HEK293 (cell line): ENCODE results near the gene COBL.

Experiments
- FEZF1 ChIP-seq: fragments of 450-650 bp; formaldehyde crosslinking; IDR thresholded peaks from 2 replicates; pipeline ENCODE4 v1.5.1; 2016; ENCODE audit warnings: missing biosample characterization, missing genetic modification characterization
- REST ChIP-seq: fragments of 450-650 bp; formaldehyde crosslinking; IDR thresholded peaks from 2 replicates; pipeline ENCODE4 v1.5.1; 2016; ENCODE audit warnings: missing biosample characterization, missing genetic modification characterization
- ZNF155 ChIP-seq: fragments of 450-650 bp; formaldehyde crosslinking; IDR thresholded peaks from 2 replicates; pipeline ENCODE4 v1.5.1; 2016; ENCODE audit warnings: missing biosample characterization, missing genetic modification characterization
- ZNF24 ChIP-seq: fragments of 450-650 bp; formaldehyde crosslinking; IDR thresholded peaks from 2 replicates; pipeline ENCODE4 v1.5.1; 2016; ENCODE audit warnings: missing biosample characterization, missing genetic modification characterization
- ZNF274 ChIP-seq, 2 experiments: fragments of 200-500 bp in 1 of 2; fragments of 450-650 bp in 1 of 2; sonication (Bioruptor generic) in 1 of 2; formaldehyde crosslinking in 1 of 2; IDR thresholded peaks; 2 replicates each; pipeline versions ENCODE4 v1.5.1 to v1.6.1; 2014 to 2016; ENCODE audit warnings: borderline replicate concordance in 1 of 2, inconsistent platforms in 1 of 2, low read length in 1 of 2, missing biosample characterization in 1 of 2, missing genetic modification characterization in 1 of 2
- ZNF350 ChIP-seq: fragments of 450-650 bp; formaldehyde crosslinking; IDR thresholded peaks from 2 replicates; pipeline ENCODE4 v1.5.0; 2017; ENCODE audit warnings: missing biosample characterization, mild to moderate bottlenecking, missing genetic modification characterization
- TF ChIP-seq, protein P1 (sequence below): fragments of 450-650 bp; formaldehyde crosslinking; IDR thresholded peaks from 2 replicates; pipeline ENCODE4 v1.5.1; 2016; ENCODE audit warnings: missing biosample characterization, missing genetic modification characterization
- TF ChIP-seq, protein P2 (sequence below): fragments of 450-650 bp; formaldehyde crosslinking; conservative IDR thresholded peaks from 2 replicates; pipeline ENCODE4 v1.5.1; 2016; ENCODE audit warnings: low read depth, missing biosample characterization, missing genetic modification characterization

GRCh38 chr7:51340936-51341335 lies 24.3 kb upstream of the COBL start:
- TF ChIP-seq, protein P1, sequence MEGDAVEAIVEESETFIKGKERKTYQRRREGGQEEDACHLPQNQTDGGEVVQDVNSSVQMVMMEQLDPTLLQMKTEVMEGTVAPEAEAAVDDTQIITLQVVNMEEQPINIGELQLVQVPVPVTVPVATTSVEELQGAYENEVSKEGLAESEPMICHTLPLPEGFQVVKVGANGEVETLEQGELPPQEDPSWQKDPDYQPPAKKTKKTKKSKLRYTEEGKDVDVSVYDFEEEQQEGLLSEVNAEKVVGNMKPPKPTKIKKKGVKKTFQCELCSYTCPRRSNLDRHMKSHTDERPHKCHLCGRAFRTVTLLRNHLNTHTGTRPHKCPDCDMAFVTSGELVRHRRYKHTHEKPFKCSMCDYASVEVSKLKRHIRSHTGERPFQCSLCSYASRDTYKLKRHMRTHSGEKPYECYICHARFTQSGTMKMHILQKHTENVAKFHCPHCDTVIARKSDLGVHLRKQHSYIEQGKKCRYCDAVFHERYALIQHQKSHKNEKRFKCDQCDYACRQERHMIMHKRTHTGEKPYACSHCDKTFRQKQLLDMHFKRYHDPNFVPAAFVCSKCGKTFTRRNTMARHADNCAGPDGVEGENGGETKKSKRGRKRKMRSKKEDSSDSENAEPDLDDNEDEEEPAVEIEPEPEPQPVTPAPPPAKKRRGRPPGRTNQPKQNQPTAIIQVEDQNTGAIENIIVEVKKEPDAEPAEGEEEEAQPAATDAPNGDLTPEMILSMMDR (tag by site-specific recombination), result no peak
- TF ChIP-seq REST (tag by site-specific recombination) (no peak), ZNF350 (tag by site-specific recombination) (no peak), ZNF24 (tag by site-specific recombination) (no peak), ZNF274 (IDR thresholded peaks at IDR 0.05; ENCODE audit: low read length) (no peak), ZNF274 (tag by site-specific recombination; IDR thresholded peaks at IDR 0.05; ENCODE audit: borderline replicate concordance) (no peak), ZNF155 (no peak), FEZF1 (tag by site-specific recombination) (no peak)
- TF ChIP-seq, protein P2, sequence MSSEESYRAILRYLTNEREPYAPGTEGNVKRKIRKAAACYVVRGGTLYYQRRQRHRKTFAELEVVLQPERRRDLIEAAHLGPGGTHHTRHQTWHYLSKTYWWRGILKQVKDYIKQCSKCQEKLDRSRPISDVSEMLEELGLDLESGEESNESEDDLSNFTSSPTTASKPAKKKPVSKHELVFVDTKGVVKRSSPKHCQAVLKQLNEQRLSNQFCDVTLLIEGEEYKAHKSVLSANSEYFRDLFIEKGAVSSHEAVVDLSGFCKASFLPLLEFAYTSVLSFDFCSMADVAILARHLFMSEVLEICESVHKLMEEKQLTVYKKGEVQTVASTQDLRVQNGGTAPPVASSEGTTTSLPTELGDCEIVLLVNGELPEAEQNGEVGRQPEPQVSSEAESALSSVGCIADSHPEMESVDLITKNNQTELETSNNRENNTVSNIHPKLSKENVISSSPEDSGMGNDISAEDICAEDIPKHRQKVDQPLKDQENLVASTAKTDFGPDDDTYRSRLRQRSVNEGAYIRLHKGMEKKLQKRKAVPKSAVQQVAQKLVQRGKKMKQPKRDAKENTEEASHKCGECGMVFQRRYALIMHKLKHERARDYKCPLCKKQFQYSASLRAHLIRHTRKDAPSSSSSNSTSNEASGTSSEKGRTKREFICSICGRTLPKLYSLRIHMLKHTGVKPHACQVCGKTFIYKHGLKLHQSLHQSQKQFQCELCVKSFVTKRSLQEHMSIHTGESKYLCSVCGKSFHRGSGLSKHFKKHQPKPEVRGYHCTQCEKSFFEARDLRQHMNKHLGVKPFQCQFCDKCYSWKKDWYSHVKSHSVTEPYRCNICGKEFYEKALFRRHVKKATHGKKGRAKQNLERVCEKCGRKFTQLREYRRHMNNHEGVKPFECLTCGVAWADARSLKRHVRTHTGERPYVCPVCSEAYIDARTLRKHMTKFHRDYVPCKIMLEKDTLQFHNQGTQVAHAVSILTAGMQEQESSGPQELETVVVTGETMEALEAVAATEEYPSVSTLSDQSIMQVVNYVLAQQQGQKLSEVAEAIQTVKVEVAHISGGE (tag by site-specific recombination), result no peak
